GM19463 (cell line): ENCODE results near the gene ACMSD.

Source experiments
- ATAC-seq: cut with Tn5 transposase; IDR thresholded peaks from one replicate; pipeline ENCODE4 v1.9.1; 2021; ENCODE audit warnings: mild to moderate bottlenecking, moderate library complexity; ENCODE audit not compliant: unreplicated experiment

Gene ACMSD

DNA sequence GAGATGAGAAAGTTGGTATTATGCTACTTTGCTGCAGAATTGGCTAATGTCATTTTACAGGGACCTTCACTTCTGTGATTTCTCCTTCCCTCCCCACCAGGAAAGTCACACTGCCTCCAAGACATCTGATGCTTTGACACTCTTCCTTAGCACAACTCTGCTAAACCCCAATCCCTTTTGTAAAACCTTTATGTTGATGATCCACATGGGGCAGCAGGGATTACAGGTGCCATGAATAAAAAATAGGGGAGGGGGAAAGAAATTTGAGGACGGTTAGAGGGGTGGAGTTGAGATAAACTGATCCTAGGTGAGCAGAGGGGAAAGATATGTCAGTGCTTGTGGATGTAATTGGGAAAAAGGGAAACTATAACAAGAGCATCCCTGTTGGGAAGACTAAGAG is 106.6 kb downstream of the ACMSD start:
- no peak for ATAC-seq

DNA sequence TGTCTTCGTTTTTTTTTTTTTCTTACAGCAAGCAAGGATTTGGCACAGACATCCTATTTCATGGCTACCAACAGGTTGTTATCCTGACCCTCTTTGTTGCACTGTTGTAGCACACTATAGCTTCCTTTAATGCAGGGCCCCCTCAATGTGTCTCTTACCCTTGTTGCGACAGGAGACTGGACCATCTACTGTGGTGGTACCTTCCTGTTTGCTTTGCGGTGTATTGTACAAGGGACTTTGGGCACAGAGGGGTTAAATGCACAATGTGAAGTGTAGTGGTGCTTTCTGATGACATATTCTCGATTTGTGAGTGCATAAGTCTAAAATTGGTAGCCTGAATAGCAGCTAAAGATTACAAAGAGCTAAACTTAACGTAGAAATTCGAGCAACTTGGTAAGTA is 107.7 kb downstream of the ACMSD start:
- no peak for ATAC-seq

GRCh38 chr2:134949981-134950708 is 111.7 kb downstream of the ACMSD start:
- ATAC-seq: no peak

DNA sequence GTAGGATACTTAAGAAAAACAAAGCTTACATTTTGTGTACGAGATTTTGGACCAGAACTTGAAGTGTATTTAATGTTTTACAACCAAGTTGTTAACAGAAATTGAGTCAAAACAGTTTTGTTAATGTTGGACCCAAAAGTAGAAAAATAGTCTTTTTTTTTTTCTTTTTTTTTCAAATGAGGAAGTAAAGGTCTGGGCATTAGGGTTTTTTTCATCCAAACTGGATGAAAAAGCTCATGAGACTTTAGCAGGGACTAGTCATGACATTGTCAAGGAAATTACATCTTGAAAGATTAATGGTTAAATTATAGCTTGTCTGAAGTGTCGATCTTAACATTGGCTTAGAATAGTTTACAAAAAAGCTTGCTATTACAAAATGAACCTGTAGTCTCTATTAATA is 112.5 kb downstream of the ACMSD start:
- no peak for ATAC-seq
